Stimulated activated CD8-positive, alpha-beta memory T cell treated with anti-CD3 and anti-CD28 coated beads, Interleukin-7, amount 100 ng/mL, for 1 hour (primary cell): ENCODE measurements around the gene PTBP2.
"Not testable (repeated sequence)": the region's sequence is repeated elsewhere in the genome, so short reads cannot be mapped to it uniquely, and the experiment has no call there.

ENCODE experiments used
- DNase-seq, 2 donors: peaks; one replicate each; pipeline ENCODE4 v3.0.0-alpha.2; 2020; ENCODE audit warnings: low read depth in 2 of 2

Gene PTBP2

DNA sequence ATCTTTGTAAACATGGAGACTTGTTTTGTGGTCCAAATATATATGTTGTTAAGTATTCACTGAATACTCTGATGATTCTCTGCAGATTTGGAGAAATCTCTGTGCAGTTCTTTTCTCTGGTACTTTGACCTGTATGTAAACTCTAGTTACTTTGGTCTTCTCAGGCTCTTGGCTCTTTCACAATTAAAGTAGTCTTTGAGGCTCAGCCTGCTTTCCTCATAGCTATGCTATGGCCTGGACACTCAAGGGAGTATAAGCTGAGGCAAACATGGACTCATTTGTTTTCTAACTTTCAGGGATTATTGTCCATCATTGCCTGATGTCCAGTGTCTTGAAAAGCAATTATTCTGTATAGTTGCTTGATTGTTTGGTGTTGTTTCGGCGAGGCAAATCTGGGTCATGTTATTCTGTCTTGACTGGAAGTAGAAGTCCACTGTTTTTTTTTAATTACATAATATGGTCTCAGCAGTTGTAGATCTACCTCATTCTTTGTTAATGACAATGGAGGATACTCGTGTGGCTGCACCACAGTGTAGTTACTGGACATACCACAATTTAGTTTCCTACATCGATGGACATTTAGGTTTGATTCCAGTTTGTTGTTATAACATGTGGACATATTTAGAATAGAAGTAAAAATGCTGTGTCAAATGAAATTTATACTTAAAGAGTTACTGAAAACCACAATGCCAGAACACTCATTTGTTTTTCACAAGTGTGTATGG lies 9.2 kb downstream of the PTBP2 start:
- DNase-seq: no peak

GRCh38 chr1:96741335-96741734 lies 19.8 kb downstream of the PTBP2 start:
- no peak for DNase-seq

DNA sequence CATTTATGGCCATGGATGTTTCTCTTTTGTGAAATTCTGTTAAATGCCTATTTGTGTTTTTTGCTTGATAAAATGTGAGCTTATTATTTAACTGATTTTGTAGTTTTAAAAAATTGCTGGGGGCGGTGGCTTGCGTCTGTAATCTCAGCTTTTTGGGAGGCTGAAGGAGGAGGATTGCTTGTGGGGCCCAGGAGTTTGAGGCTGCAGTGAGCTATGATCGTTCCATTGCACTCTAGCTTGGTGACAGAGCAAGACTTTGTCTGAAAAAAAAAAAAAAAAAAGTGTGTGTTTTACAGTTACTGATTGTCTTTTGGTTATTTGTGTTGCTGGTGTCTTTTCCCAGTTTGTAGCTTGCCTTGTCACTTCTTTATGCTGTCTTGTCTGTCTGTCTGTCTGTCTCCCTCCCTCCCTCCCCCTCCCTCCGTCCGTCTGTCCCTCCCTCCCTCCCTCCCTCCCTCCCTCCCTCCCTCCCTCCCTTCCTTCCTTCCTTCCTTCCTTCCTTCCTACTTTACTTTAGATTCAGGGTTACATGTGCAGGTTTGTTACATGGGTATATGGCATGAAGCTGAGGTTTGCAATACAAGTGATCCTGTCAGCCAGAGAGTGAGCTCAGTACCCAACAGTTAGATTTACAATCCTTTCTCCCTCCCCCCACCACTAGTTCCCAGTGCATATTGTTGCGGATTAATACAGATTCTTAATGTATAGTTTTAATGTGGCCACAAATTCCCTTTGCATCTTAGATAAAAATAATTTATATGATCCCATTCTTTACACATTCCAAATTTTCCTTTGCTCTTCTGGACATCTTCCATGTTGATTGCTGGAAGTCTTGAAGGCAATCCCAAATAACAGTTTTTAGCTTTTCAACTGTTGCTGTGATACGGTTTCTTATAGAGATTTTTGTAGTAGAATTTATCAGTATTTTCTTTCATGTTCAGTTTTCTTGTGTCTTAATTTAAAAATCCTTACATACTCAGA lies 25.1 kb downstream of the PTBP2 start:
- DNase-seq: no peak

- no peak for DNase-seq
Observed at GRCh38 chr1:96747565-96747964, 26.0 kb downstream of the PTBP2 start.

- DNase-seq: no peak
Observed at GRCh38 chr1:96748078-96748477, 26.5 kb downstream of the PTBP2 start.

DNA sequence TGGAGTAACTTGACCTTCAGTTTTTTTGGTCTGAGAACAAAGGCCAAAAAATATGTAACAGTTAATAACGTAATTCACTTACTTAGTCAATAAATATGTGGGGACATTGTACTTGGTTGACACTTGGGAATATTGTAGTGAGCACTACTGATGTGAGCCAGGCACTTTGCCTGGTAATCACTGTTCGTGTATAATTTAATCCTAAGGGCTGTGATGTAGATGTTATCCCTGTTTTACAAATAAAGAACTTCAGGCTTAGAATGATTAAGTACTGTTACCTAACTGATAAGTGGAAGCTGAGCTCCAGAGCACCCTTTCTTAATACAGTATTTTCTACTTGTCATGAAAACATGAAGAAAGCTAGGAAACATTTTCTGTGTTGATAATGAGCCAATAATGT lies 28.0 kb downstream of the PTBP2 start:
- DNase-seq: no peak

- no peak for DNase-seq
Observed at GRCh38 chr1:96752394-96752793, 30.8 kb downstream of the PTBP2 start.

- DNase-seq: no peak
Observed at GRCh38 chr1:96756789-96757188, 35.2 kb downstream of the PTBP2 start.

GRCh38 chr1:96762586-96762985 lies 41.0 kb downstream of the PTBP2 start:
- not testable (repeated sequence) for DNase-seq

GRCh38 chr1:96763514-96763913 lies 41.9 kb downstream of the PTBP2 start:
- no peak for DNase-seq

DNA sequence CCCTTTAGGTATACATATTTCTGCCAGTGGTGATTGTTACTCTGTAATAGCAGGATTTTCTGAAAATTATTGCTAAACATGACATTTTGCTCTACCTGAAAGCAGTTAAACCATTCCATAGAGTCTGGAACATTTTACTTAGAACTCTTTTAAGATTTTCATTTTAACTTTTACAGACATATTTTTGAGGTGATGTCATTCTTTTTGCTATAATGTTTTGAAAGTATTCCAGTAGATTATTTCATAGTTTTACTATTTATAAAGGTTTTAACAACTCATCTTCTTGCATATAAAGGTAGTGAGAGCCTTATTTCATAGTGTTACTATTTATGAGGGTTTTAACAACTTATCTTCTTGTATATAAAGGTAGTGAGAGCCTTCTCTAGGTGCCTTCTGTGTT lies 42.9 kb downstream of the PTBP2 start:
- DNase-seq: no peak

DNA sequence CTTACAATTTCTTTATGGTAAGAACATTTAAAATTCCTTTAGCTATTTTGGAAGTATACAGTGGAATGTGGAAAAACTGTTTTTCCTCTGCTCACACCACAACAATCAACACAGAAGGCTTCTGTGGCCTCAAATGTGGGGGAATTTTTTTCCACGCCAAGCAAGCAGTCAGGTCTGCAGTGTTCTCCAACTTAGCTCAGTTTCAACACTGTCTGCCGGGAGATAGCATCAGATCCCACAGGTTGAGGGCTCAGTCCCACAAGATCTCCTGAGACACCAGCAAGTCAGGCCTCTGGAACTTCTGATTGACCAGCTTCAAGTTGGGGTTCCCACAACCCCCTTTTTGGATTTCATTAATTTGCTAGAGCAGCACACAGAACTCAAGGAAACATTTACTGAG lies 50.3 kb downstream of the PTBP2 start:
- no peak for DNase-seq

- DNase-seq: no peak
Observed at GRCh38 chr1:96772349-96772748, 50.8 kb downstream of the PTBP2 start.

DNA sequence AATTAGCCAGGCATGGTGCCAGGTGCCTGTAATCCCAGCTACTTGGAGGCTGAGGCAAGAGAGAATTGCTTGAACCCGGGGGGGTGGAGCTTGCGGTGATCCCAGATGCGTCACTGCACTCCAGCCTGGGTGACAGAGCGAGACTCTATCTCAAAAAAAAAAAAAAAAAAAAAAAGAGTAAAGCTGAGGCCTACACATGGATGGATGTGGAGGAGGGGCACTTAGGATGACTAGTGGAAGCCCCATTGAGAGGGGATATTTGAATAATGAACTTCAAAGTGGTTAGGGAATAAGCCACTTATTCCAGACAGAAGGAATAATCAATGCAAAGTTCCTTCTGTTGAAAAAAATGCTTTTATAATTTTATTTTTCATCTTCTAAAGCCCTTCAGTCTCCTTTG lies 51.4 kb downstream of the PTBP2 start:
- no peak for DNase-seq

GRCh38 chr1:96782206-96782605 lies 60.6 kb downstream of the PTBP2 start:
- no peak for DNase-seq

GRCh38 chr1:96782856-96783255 lies 61.3 kb downstream of the PTBP2 start:
- DNase-seq: no peak

GRCh38 chr1:96790599-96790998 lies 69.0 kb downstream of the PTBP2 start:
- no peak for DNase-seq

- DNase-seq: no peak
Observed at GRCh38 chr1:96792220-96792619, 70.6 kb downstream of the PTBP2 start.

- DNase-seq: not testable (repeated sequence)
Observed at GRCh38 chr1:96801696-96802095, 80.1 kb downstream of the PTBP2 start.

DNA sequence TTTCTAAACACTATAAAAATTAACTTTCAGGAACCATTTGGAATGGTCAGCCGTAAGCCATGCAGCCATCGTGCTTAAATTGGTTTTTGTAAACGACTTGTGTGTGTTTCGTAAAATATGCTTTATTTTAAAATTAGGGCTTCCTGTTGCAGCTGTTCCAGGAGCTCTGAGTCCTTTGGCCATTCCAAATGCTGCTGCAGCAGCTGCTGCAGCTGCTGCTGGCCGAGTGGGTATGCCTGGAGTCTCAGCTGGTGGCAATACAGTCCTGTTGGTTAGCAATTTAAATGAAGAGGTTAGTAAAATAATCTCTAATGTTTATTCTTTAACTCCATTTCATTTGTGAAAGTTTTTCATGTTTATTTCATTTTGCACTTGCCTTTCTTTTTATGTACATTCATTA lies 83.1 kb downstream of the PTBP2 start:
- no peak for DNase-seq

GRCh38 chr1:96808191-96808590 lies 86.6 kb downstream of the PTBP2 start:
- no peak for DNase-seq

- DNase-seq: no peak
Observed at GRCh38 chr1:96815914-96816313, 94.3 kb downstream of the PTBP2 start.

DNA sequence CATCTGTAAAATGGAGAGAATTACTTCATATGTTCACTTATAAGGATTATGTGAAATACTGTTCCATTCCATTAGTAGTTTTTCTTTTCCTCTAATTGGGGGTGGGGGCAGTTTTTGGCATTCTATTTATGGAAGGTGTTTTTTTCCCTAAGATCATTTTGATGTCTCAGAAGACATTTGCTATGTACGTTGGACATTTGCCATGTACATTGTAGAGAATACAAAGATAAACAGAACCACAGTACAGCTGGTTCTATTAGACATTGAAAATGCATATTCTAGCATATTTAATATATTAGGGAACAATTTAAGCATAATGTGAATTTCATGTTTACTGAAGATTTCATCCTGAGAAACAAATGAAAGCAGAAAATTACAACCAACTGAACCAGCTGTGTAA lies 98.5 kb downstream of the PTBP2 start:
- DNase-seq: no peak
